Thoracic aorta (tissue), 2 donors: ENCODE measurements around the gene RPL21. TPM values are rescaled to one million over a fixed set of nuclear protein-coding genes. Genes with fewer than 3 reads are reported as not detected.
A peak's percentile ranks its signal among the peaks of the same experiment; 100 is the strongest.
"Not testable (repeated sequence)": the region's sequence is repeated elsewhere in the genome, so short reads cannot be mapped to it uniquely, and the experiment has no call there.

ENCODE experiments used
- ATAC-seq: fragments of 150-250 bp; one replicate; pipeline ENCODE4 v1.8.0; 2017; ENCODE audit warnings: low read depth; ENCODE audit not compliant: insufficient number of reproducible peaks, low FRiP score
- DNase-seq: peaks from one replicate; pipeline ENCODE4 v3.0.0-alpha.2; 2020; ENCODE audit warnings: low spot score
- H3K27ac ChIP-seq, 2 donors: fragments of 200-600 bp; sonication (generic); 1 replicate in 1 of 2; 2 replicates in 1 of 2; pipeline ENCODE4 v1.5.1; 2016; ENCODE audit warnings: mild to moderate bottlenecking in 2 of 2, moderate library complexity in 2 of 2
- H3K27me3 ChIP-seq: fragments of 200-600 bp; sonication (generic); replicated peaks from 2 replicates; pipeline ENCODE4 v1.6.0; 2016; ENCODE audit warnings: mild to moderate bottlenecking; ENCODE audit not compliant: insufficient read depth
- H3K36me3 ChIP-seq: fragments of 200-600 bp; sonication (generic); one replicate; pipeline ENCODE4 v1.5.1; 2016
- H3K4me1 ChIP-seq, 2 donors: fragments of 200-600 bp; sonication (generic); 1 replicate in 1 of 2; 2 replicates in 1 of 2; pipeline versions ENCODE4 v1.5.1 to v1.6.0; 2016; ENCODE audit warnings: low read depth in 2 of 2, mild to moderate bottlenecking in 1 of 2; ENCODE audit not compliant: control insufficient read depth in 1 of 2
- H3K4me3 ChIP-seq: fragments of 200-600 bp; sonication (generic); 2 replicates; pipeline ENCODE4 v1.5.1; 2016; ENCODE audit warnings: mild to moderate bottlenecking
- H3K9me3 ChIP-seq: fragments of 200-600 bp; sonication (generic); 2 replicates; pipeline ENCODE4 v1.5.1; 2016
- total RNA-seq, 2 donors: library from RNA; depleted of rRNA; stranded (reverse); fragments of >200 nt; gene quantifications; one replicate each; pipeline versions ENCODE4 v1.1.0 to v1.2.3, GENCODE V29; 2016
- TF ChIP-seq, protein P1 (sequence below): fragments of 200-600 bp; sonication (generic); IDR thresholded peaks from one replicate; pipeline ENCODE4 v1.5.1; 2019; ENCODE audit warnings: antibody characterized with exemption

Gene RPL21
- total RNA-seq, 2 donors from 2014 or later, result 512 to 565 TPM

DNA sequence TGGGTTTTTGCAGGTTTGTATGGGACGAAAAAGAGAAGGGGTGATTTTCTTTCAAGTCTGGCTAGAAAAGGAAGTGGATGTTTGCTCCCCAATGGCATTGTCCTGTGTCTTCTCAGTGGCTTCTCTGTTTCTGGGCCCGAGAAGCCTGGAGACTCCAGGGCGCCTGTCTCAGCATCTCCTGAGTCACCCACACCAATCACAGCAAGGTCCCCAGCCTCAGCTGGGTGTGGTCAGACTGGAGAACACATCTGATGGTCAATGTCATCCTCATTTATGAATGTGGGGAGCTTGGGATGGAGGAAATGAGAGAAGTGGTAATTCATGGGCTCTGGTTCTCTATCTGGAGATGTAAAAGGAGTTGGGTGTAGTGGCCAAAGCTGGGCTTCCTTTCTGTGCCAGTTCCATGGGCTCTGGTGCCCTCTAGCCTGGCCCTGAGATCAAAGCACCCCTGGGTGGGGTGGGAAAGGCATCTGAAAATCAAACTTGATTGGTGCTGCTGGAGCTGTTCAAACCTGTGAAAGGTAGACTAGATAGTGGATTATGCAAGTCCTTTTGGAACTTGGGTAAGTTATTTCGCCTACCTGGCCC lies 32.6 kb downstream of the RPL21 start:
- peaks cover under 1 to 7% of the 10 kb centered on the region in 2 donors for H3K4me1 ChIP-seq
- H3K27me3 ChIP-seq, result no peaks in the 10 kb centered on the region
- TF ChIP-seq, protein P1, sequence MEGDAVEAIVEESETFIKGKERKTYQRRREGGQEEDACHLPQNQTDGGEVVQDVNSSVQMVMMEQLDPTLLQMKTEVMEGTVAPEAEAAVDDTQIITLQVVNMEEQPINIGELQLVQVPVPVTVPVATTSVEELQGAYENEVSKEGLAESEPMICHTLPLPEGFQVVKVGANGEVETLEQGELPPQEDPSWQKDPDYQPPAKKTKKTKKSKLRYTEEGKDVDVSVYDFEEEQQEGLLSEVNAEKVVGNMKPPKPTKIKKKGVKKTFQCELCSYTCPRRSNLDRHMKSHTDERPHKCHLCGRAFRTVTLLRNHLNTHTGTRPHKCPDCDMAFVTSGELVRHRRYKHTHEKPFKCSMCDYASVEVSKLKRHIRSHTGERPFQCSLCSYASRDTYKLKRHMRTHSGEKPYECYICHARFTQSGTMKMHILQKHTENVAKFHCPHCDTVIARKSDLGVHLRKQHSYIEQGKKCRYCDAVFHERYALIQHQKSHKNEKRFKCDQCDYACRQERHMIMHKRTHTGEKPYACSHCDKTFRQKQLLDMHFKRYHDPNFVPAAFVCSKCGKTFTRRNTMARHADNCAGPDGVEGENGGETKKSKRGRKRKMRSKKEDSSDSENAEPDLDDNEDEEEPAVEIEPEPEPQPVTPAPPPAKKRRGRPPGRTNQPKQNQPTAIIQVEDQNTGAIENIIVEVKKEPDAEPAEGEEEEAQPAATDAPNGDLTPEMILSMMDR, result peak; percentile 36
- no peak overlapping the region for H3K27ac ChIP-seq
- ATAC-seq (no peak), DNase-seq (no peak)
- no peak overlapping the region for H3K4me3 ChIP-seq
- no peaks in the 10 kb centered on the region for H3K9me3 ChIP-seq
- H3K36me3 ChIP-seq, result no peaks in the 10 kb centered on the region

DNA sequence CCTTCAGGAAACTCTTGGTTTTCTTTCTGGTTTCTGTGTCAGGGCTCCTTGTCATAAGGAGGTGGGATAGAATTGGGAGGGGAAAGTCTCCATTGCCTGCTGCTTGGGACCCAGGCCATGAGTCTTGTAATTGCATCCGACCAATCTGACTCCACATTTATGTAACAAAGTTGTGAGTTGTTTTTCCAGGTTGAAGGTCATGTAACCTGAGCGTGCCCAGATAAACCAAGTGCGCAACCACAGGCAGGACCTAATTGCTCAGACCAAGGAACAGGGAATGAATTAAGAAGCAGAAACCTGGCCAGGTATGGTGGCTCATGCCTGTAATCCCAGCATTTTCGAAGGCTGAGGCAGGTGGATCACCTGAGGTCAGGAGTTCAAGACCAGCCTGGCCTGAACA lies 37.0 kb downstream of the RPL21 start:
- no peak for ATAC-seq
- no peak for DNase-seq
- Histone ChIP-seq H3K9me3 (no peaks in the 10 kb centered on the region), H3K27ac (no peak overlapping the region), H3K4me1 (peaks cover 9 to 18% of the 10 kb centered on the region in 2 donors), H3K4me3 (no peak overlapping the region), H3K36me3 (no peaks in the 10 kb centered on the region), H3K27me3 (no peaks in the 10 kb centered on the region)
- TF ChIP-seq, protein P1, result no peak

DNA sequence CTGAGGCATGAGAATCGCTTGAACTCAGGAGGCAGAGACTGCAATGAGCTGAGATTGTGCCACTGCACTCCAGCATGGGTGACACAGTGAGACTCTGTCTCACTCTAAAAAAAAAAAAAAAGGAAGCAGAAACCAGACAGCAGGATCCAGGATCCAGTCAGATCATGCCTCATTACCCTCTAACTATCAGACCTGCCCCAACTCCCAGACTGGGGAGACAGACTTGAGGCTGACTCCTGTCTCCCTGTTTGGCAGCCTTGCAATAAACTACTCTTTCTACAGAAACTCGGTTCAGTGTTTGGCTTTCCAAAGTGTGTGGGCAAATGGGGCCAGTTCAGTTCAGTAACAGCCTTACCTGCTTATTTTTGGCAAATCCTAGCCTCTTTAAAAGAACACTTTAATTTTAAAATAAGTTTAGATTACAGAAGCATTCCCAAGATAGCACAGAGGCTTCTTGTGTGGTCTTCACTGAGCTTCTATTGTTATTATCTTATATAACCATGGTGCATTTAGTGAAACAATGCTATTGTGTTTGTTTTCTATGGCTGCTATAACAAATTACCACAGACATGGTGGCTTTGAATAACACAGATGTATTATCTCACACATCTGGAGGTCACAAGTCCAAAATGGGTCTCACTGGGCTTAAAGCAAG lies 37.8 kb downstream of the RPL21 start:
- ATAC-seq, result no peak
- H3K27me3 ChIP-seq, result no peaks in the 10 kb centered on the region
- H3K4me1 ChIP-seq, result peaks cover 9 to 18% of the 10 kb centered on the region in 2 donors
- TF ChIP-seq, protein P1, result no peak
- no peak for DNase-seq
- no peaks in the 10 kb centered on the region for H3K36me3 ChIP-seq
- H3K27ac ChIP-seq, result no peak overlapping the region
- H3K9me3 ChIP-seq, result no peaks in the 10 kb centered on the region
- no peak overlapping the region for H3K4me3 ChIP-seq

DNA sequence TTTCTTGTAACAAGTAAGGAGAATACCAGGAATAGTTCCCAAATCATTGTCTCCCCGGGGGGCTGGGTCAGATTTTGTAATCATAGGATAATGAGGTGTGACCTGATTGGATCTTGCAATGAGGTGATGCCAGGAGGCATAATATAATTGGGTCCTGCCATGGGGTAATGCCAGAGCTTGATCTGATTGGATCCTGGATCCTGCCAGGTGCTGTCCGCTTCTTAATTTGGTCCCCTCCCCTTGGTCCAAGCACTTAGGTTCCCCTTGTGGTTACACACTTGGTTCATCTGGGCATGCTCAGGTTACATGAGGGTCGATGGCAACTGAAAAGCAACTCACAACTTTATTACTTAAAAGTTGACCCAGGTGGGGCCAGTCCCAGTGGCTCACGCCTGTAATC lies 39.4 kb downstream of the RPL21 start:
- no peaks in the 10 kb centered on the region for H3K27me3 ChIP-seq
- no peak for DNase-seq
- H3K4me3 ChIP-seq, result no peak overlapping the region
- H3K27ac ChIP-seq, result no peak overlapping the region
- TF ChIP-seq, protein P1, result no peak
- no peaks in the 10 kb centered on the region for H3K36me3 ChIP-seq
- no peaks in the 10 kb centered on the region for H3K9me3 ChIP-seq
- no peak for ATAC-seq
- peaks cover 9 to 18% of the 10 kb centered on the region in 2 donors for H3K4me1 ChIP-seq

DNA sequence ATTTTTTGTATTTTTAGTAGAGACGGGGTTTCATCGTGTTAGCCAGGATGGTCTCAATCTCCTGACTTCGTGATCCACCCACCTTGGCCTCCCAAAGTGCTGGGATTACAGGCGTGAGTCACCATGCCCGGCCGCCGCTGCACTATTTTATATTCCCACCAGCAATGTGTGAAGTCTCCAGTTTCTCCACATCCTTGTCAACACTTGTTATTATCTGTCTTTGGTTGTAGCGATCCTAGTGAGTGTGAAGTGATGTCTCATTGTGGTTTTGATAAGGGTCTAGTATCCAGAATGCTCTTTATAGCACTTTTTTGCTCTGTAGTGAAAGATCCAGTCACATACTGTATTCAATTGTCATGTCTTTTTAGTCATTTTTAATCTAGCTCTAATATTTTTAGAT lies 40.6 kb downstream of the RPL21 start:
- not testable (repeated sequence) for DNase-seq, ATAC-seq, H3K4me3 ChIP-seq

More for the DNA sequence above, 40.6 kb downstream of the RPL21 start:
- not testable (repeated sequence) for H3K36me3 ChIP-seq, H3K9me3 ChIP-seq, H3K27ac ChIP-seq, H3K27me3 ChIP-seq
- peaks cover 9 to 18% of the 10 kb centered on the region in 2 donors for H3K4me1 ChIP-seq
